GM12875 (cell line): ENCODE data around the gene SHB.

Experiments
- H3K4me3 ChIP-seq: one replicate; pipeline ENCODE4 v1.5.1; 2011; ENCODE audit warnings: low read depth, low read length, control low read depth
- CTCF ChIP-seq: IDR thresholded peaks from 2 replicates; pipeline ENCODE4 v1.5.1; 2011; ENCODE audit warnings: low read depth, mild to moderate bottlenecking, control low read depth, inconsistent platforms, low read length, moderate library complexity, borderline replicate concordance; ENCODE audit not compliant: insufficient read depth

Gene SHB

GRCh38 chr9:38017885-38018186 lies 51.2 kb downstream of the SHB start:
- H3K4me3 ChIP-seq = no peak overlapping the region
- no peak for TF ChIP-seq CTCF

GRCh38 chr9:38017149-38017884 lies 51.7 kb downstream of the SHB start:
- H3K4me3 ChIP-seq = no peak overlapping the region
- TF ChIP-seq CTCF = no peak

- no peak overlapping the region for H3K4me3 ChIP-seq
- no peak for TF ChIP-seq CTCF
Measured at GRCh38 chr9:38016375-38017135, 52.5 kb downstream of the SHB start.

GRCh38 chr9:38015906-38016305 lies 53.1 kb downstream of the SHB start:
- no peak for TF ChIP-seq CTCF
- H3K4me3 ChIP-seq = no peak overlapping the region

GRCh38 chr9:38015266-38015665 lies 53.8 kb downstream of the SHB start:
- no peak overlapping the region for H3K4me3 ChIP-seq
- no peak for TF ChIP-seq CTCF

- no peak overlapping the region for H3K4me3 ChIP-seq
Measured at GRCh38 chr9:38012767-38013450, 56.1 kb downstream of the SHB start.

More at GRCh38 chr9:38012767-38013450, 56.1 kb downstream of the SHB start:
- no peak for TF ChIP-seq CTCF
